K562 (cell line): ENCODE measurements around the gene BMI1. TPM values are rescaled to one million over a fixed set of nuclear protein-coding genes. Genes with fewer than 3 reads are reported as not detected.

Experiments used
- ATAC-seq: fragments of 200-7000 bp; cut with Tn5 transposase; 3 replicates; pipeline ENCODE4 v1.9.1; 2020; ENCODE audit warnings: moderate library complexity
- BruUV-seq: library from RNA; stranded (reverse); fragments of 400-500 nt; replicated peaks from 2 replicates; lab custom pipeline; 2021; lab: Mats Ljungman, UMichigan
- CTCF ChIA-PET: fragments of 300-600 bp; formaldehyde crosslinking; extraction: SDS; loops from one replicate; lab custom pipeline; 2021; ENCODE audit warnings: low intra/inter-chr PET ratio; lab: Yijun Ruan, JAX
- POLR2A ChIA-PET: fragments of 300-600, 350-650 bp; sonication (Branson Sonifier 250); formaldehyde crosslinking; extraction: SDS; loops from one replicate; lab custom pipeline; 2021; ENCODE audit warnings: antibody characterized with exemption, inconsistent platforms; lab: Yijun Ruan, JAX
- DNase-seq, 4 experiments: peaks; one replicate each; pipeline versions ENCODE4 v3.0.0 to v3.0.0-alpha.2; 2011 to 2018; ENCODE audit warnings: low spot score in 3 of 4, mixed read lengths in 3 of 4; ENCODE audit errors: extremely low read depth in 1 of 4
- FAIRE-seq: peaks from 2 replicates; lab custom pipeline; 2011; peaks lifted over from hg19 to GRCh38; lab: Jason Lieb, UNC
- H2AFZ ChIP-seq: 2 replicates; pipeline ENCODE4 v1.6.0; 2011; ENCODE audit warnings: low read depth, low read length, control low read depth, inconsistent platforms
- H3K27ac ChIP-seq: fragments of 200-600 bp; 3 replicates; pipeline ENCODE4 v1.8.0; 2011; ENCODE audit warnings: low read depth, mild to moderate bottlenecking, control low read depth, inconsistent platforms, low read length, moderate library complexity, mixed read lengths; ENCODE audit errors: extremely low read depth
- H3K27me3 ChIP-seq, 2 experiments: fragments of 300-600 bp in 1 of 2; 2 replicates in 1 of 2; 3 replicates in 1 of 2; pipeline versions ENCODE4 v1.6.0 to v1.8.0; 2011; ENCODE audit warnings: inconsistent platforms in 2 of 2, low read length in 2 of 2, mild to moderate bottlenecking in 1 of 2, mixed read lengths in 1 of 2, moderate library complexity in 1 of 2; ENCODE audit not compliant: control insufficient read depth in 2 of 2, insufficient read depth in 2 of 2
- H3K36me3 ChIP-seq: fragments of 300-600 bp; 3 replicates; pipeline ENCODE4 v1.8.0; 2011; ENCODE audit warnings: mild to moderate bottlenecking, low read length, inconsistent platforms; ENCODE audit not compliant: control insufficient read depth, insufficient read depth
- H3K4me1 ChIP-seq, 2 experiments: fragments of 200-600 bp in 1 of 2; replicated peaks in 1 of 2; 2 replicates in 1 of 2; 3 replicates in 1 of 2; pipeline versions ENCODE4 v1.5.1 to v1.8.0; 2011; ENCODE audit warnings: inconsistent platforms in 2 of 2, low read length in 2 of 2, mild to moderate bottlenecking in 1 of 2, mixed read lengths in 1 of 2, moderate library complexity in 1 of 2; ENCODE audit not compliant: control insufficient read depth in 2 of 2, insufficient read depth in 2 of 2
- H3K4me2 ChIP-seq: 2 replicates; pipeline ENCODE4 v1.6.1; 2011; ENCODE audit warnings: low read length, control low read depth, inconsistent platforms, mixed read lengths; ENCODE audit not compliant: insufficient read depth
- H3K4me3 ChIP-seq: fragments of 200-600 bp; sonication (generic), shearing (Covaris generic); 2 replicates; pipeline ENCODE4 v1.5.1; 2016; ENCODE audit warnings: control low read depth, inconsistent platforms
- H3K79me2 ChIP-seq: fragments of 200-600 bp; 3 replicates; pipeline ENCODE4 v1.8.0; 2011; ENCODE audit warnings: low read length, inconsistent platforms; ENCODE audit not compliant: control insufficient read depth, insufficient read depth
- H3K9ac ChIP-seq, 2 experiments: 2 replicates each; pipeline versions ENCODE4 v1.6.0 to v1.6.1; 2011; ENCODE audit warnings: low read depth in 2 of 2, low read length in 2 of 2, control low read depth in 1 of 2, inconsistent platforms in 1 of 2, mild to moderate bottlenecking in 1 of 2, mixed read lengths in 1 of 2; ENCODE audit not compliant: insufficient read depth in 1 of 2
- H3K9me1 ChIP-seq: one replicate; pipeline ENCODE4 v1.6.0; 2011; ENCODE audit warnings: inconsistent platforms, mild to moderate bottlenecking, low read length, moderate library complexity; ENCODE audit not compliant: control insufficient read depth, insufficient read depth
- H3K9me3 ChIP-seq: replicated peaks from 2 replicates; pipeline ENCODE4 v1.5.1; 2011; ENCODE audit warnings: low read depth, low read length, inconsistent platforms; ENCODE audit not compliant: control insufficient read depth, insufficient read depth
- H4K20me1 ChIP-seq: replicated peaks from 2 replicates; pipeline ENCODE4 v1.6.1; 2011; ENCODE audit warnings: low read length, inconsistent platforms, mixed read lengths; ENCODE audit not compliant: control insufficient read depth, insufficient read depth
- E2F3 ChIP-seq: fragments of 250-450 bp; sonication (Bioruptor Pico); IDR thresholded peaks from 2 replicates; pipeline ENCODE4 v1.4.0; 2020; ENCODE audit warnings: mild to moderate bottlenecking
- KAT2B ChIP-seq: IDR thresholded peaks from one replicate; pipeline ENCODE4 v1.6.1; 2012; ENCODE audit warnings: low read depth, mild to moderate bottlenecking, control low read depth, inconsistent platforms, low read length, moderate library complexity
- POLR2A ChIP-seq: fragments of 450-650 bp; conservative IDR thresholded peaks from 2 replicates; pipeline ENCODE4 v1.6.1; 2016
- POLR2G ChIP-seq: fragments of 200-400 bp; formaldehyde crosslinking; IDR thresholded peaks from 2 replicates; pipeline ENCODE4 v1.6.1; 2017; ENCODE audit warnings: low read depth, mild to moderate bottlenecking, antibody characterized with exemption, low read length, moderate library complexity
- ZC3H8 ChIP-seq: fragments of 450-650 bp; IDR thresholded peaks from 2 replicates; pipeline ENCODE4 v1.6.1; 2017
- ZKSCAN3 ChIP-seq: fragments of 250-450 bp; sonication (Bioruptor Pico); IDR thresholded peaks from 2 replicates; pipeline ENCODE4 v1.4.0; 2020
- WGBS: fragments of 100-300 bp; shearing (Covaris generic); methylation state at CpG from one replicate; pipeline ENCODE4 v1.1.6; 2016; ENCODE audit warnings: low coverage, mixed read lengths; ENCODE audit not compliant: insufficient coverage; ENCODE audit errors: missing lambda C conversion rate; 5-methylcytosine and 5-hydroxymethylcytosine counted together
- in situ Hi-C: fragments of 300-500 bp; cut with MboI; formaldehyde crosslinking; loops from 4 replicates; pipeline ENCODE4 v1.15.0; 2018; ENCODE audit warnings: inconsistent platforms, mixed read lengths
- intact Hi-C: fragments of 100-400 bp; cut with micrococcal nuclease; formaldehyde crosslinking; loops from 2 replicates; pipeline ENCODE4 v1.14.2; 2022
- polyA plus RNA-seq, 8 experiments: library from polyadenylated mRNA; depleted of rRNA in 4 of 8; stranded (reverse) in 5 of 8; unstranded in 3 of 8; fragments of >200 nt; fragmentation: Nextera tagmentation in 2 of 8; fragmentation: Illumina TruSeq in 1 of 8; extraction: Ambion mirVana in 2 of 8; extraction: Trizol in 1 of 8; gene quantifications; 2 replicates each; pipeline versions ENCODE4 v1.2.1 to v1.2.3, GENCODE V29; 2011 to 2014; ENCODE audit warnings: inconsistent platforms in 1 of 8, missing spikeins in 1 of 8
- total RNA-seq, 7 experiments: library from RNA; depleted of rRNA in 6 of 7; stranded (reverse); fragments of >200 nt in 6 of 7; fragmentation: Illumina TruSeq in 2 of 7; extraction: Trizol in 2 of 7; gene quantifications; 2 replicates each; pipeline versions ENCODE4 v1.2.1 to v1.2.3, GENCODE V29; 2011 to 2021; ENCODE audit warnings: low replicate concordance in 1 of 7
- TF ChIP-seq, protein P1 (sequence below): fragments of 450-650 bp; formaldehyde crosslinking; IDR thresholded peaks from 2 replicates; pipeline ENCODE4 v1.4.0; 2022; ENCODE audit warnings: missing genetic modification characterization
- TF ChIP-seq, protein P2 (sequence below): sonication (generic); formaldehyde crosslinking; IDR thresholded peaks from 2 replicates; pipeline ENCODE4 v1.8.0; 2022; ENCODE audit warnings: mild to moderate bottlenecking, low read depth, missing genetic modification reagents
- TF ChIP-seq, protein P3 (sequence below): fragments of 450-650 bp; IDR thresholded peaks from 2 replicates; pipeline ENCODE4 v1.6.1; 2016; ENCODE audit warnings: borderline replicate concordance
- TF ChIP-seq, protein P4 (sequence below), 2 experiments: fragments of 250-450 bp in 1 of 2; fragments of 450-650 bp in 1 of 2; sonication (Bioruptor Pico) in 1 of 2; IDR thresholded peaks; 2 replicates each; pipeline versions ENCODE4 v1.6.1 to v1.8.0; 2016 to 2021; ENCODE audit warnings: mild to moderate bottlenecking in 2 of 2, moderate library complexity in 2 of 2, missing compliant biosample characterization in 1 of 2, missing genetic modification characterization in 1 of 2
- TF ChIP-seq, protein P5 (sequence below): sonication (generic); formaldehyde crosslinking; IDR thresholded peaks from 2 replicates; pipeline ENCODE4 v1.8.1; 2023; ENCODE audit warnings: missing genetic modification reagents, mild to moderate bottlenecking, borderline replicate concordance

The BMI1 gene
- total and polyA plus RNA-seq, 9 of the 15 experiments (the other 6 are each of a cell fraction or from before 2014, with no cell fraction given) = 21.4 to 103 (median 70.8) TPM

DNA sequence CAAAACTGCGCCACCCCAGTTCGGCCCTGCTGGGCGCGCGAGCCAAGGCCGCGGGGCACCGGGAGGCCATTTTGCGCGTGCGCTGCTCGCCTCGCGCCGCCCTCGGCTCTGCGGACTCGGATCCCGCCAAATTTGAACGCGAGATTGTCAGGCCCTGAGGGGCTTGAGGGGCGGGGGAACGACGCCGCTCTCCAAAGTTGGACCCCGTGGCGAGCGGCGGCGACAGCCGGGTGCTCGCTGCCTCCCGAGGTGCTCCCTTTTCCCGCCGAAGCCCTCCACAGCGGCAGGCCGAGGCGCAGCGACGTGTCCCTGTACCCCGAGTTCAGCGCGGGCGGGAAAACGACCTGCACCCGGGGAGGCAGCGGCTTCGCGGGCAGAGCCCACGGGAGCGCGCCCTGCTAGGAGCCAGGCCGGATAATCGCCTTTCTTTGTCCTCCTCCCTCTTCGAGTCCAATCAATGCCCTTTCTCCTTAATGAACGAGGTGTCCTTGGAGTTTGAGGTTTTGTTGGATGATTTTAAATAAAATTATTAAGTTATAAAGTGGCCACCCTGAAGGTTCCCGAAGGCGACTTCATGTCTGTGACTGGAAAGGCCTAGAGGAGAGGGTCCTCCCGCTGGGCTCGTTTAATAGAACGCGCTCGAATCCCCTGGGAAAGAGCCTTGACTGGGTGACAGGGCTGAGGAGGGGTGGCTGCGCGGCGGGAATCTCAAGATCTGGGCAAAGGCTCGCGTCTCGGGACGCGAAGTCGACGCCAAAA lies 13.7 kb downstream of the BMI1 start:
- POLR2A ChIA-PET = no interaction called here
- no peak for TF ChIP-seq KAT2B
- no peak for TF ChIP-seq E2F3 (CRISPR knock-in tag)
- TF ChIP-seq, protein P1, sequence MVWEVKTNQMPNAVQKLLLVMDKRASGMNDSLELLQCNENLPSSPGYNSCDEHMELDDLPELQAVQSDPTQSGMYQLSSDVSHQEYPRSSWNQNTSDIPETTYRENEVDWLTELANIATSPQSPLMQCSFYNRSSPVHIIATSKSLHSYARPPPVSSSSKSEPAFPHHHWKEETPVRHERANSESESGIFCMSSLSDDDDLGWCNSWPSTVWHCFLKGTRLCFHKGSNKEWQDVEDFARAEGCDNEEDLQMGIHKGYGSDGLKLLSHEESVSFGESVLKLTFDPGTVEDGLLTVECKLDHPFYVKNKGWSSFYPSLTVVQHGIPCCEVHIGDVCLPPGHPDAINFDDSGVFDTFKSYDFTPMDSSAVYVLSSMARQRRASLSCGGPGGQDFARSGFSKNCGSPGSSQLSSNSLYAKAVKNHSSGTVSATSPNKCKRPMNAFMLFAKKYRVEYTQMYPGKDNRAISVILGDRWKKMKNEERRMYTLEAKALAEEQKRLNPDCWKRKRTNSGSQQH (CRISPR knock-in tag) = no peak
- TF ChIP-seq, protein P2, sequence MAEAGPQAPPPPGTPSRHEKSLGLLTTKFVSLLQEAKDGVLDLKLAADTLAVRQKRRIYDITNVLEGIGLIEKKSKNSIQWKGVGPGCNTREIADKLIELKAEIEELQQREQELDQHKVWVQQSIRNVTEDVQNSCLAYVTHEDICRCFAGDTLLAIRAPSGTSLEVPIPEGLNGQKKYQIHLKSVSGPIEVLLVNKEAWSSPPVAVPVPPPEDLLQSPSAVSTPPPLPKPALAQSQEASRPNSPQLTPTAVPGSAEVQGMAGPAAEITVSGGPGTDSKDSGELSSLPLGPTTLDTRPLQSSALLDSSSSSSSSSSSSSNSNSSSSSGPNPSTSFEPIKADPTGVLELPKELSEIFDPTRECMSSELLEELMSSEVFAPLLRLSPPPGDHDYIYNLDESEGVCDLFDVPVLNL (CRISPR knock-in tag) = no peak
- TF ChIP-seq, protein P3, sequence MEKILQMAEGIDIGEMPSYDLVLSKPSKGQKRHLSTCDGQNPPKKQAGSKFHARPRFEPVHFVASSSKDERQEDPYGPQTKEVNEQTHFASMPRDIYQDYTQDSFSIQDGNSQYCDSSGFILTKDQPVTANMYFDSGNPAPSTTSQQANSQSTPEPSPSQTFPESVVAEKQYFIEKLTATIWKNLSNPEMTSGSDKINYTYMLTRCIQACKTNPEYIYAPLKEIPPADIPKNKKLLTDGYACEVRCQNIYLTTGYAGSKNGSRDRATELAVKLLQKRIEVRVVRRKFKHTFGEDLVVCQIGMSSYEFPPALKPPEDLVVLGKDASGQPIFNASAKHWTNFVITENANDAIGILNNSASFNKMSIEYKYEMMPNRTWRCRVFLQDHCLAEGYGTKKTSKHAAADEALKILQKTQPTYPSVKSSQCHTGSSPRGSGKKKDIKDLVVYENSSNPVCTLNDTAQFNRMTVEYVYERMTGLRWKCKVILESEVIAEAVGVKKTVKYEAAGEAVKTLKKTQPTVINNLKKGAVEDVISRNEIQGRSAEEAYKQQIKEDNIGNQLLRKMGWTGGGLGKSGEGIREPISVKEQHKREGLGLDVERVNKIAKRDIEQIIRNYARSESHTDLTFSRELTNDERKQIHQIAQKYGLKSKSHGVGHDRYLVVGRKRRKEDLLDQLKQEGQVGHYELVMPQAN = no peak
- TF ChIP-seq POLR2A = no peak
- peak; percentile 60 for TF ChIP-seq POLR2G
- TF ChIP-seq, protein P4, sequence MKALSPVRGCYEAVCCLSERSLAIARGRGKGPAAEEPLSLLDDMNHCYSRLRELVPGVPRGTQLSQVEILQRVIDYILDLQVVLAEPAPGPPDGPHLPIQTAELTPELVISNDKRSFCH (CRISPR knock-in tag; IDR thresholded peaks at IDR 0.05) = no peak
- TF ChIP-seq, protein P4 (tag; IDR thresholded peaks at IDR 0.05) = no peak
- no peak for TF ChIP-seq ZC3H8
- TF ChIP-seq ZKSCAN3 (CRISPR knock-in tag) = no peak
- TF ChIP-seq, protein P5, sequence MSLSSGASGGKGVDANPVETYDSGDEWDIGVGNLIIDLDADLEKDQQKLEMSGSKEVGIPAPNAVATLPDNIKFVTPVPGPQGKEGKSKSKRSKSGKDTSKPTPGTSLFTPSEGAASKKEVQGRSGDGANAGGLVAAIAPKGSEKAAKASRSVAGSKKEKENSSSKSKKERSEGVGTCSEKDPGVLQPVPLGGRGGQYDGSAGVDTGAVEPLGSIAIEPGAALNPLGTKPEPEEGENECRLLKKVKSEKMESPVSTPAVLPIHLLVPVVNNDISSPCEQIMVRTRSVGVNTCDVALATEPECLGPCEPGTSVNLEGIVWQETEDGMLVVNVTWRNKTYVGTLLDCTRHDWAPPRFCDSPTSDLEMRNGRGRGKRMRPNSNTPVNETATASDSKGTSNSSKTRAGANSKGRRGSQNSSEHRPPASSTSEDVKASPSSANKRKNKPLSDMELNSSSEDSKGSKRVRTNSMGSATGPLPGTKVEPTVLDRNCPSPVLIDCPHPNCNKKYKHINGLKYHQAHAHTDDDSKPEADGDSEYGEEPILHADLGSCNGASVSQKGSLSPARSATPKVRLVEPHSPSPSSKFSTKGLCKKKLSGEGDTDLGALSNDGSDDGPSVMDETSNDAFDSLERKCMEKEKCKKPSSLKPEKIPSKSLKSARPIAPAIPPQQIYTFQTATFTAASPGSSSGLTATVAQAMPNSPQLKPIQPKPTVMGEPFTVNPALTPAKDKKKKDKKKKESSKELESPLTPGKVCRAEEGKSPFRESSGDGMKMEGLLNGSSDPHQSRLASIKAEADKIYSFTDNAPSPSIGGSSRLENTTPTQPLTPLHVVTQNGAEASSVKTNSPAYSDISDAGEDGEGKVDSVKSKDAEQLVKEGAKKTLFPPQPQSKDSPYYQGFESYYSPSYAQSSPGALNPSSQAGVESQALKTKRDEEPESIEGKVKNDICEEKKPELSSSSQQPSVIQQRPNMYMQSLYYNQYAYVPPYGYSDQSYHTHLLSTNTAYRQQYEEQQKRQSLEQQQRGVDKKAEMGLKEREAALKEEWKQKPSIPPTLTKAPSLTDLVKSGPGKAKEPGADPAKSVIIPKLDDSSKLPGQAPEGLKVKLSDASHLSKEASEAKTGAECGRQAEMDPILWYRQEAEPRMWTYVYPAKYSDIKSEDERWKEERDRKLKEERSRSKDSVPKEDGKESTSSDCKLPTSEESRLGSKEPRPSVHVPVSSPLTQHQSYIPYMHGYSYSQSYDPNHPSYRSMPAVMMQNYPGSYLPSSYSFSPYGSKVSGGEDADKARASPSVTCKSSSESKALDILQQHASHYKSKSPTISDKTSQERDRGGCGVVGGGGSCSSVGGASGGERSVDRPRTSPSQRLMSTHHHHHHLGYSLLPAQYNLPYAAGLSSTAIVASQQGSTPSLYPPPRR (CRISPR knock-in tag) = no peak

More for the DNA sequence above, 13.7 kb downstream of the BMI1 start:
- DNase-seq = no peak
- no peak overlapping the region for H3K27ac ChIP-seq
- intact Hi-C loops (no loop called here), in situ Hi-C loops (no loop called here)
- 96% methylated on average over 37 of the region's 73 CpGs for WGBS
- H2AFZ ChIP-seq = no peak overlapping the region
- no peak overlapping the region for H3K4me3 ChIP-seq
- H3K9me1 ChIP-seq = no peaks in the 10 kb centered on the region
- peaks cover 0 to 12% of the 10 kb centered on the region in 2 experiments; a peak in 2 of 5 replicates for H3K4me1 ChIP-seq
- BruUV-seq = no TSS peak
- peaks cover 19% of the 10 kb centered on the region for H3K36me3 ChIP-seq
- no peak overlapping the region for H3K9ac ChIP-seq
- CTCF ChIA-PET = no interaction called here
- no peak for FAIRE-seq
- H4K20me1 ChIP-seq = no peaks in the 10 kb centered on the region
- no peak for ATAC-seq
- H3K27me3 ChIP-seq = no peaks in the 10 kb centered on the region
- H3K9me3 ChIP-seq = peaks cover 3% of the 10 kb centered on the region; the same call in 1 of the 2 replicates
- H3K79me2 ChIP-seq = no peaks in the 10 kb centered on the region
- H3K4me2 ChIP-seq = no peak overlapping the region
